Neutrophil (primary cell): Measurements from ENCODE around the gene SLC22A5.

ENCODE experiments used
- H3K27ac ChIP-seq: fragments of 200-600 bp; sonication (generic); 2 replicates; pipeline ENCODE4 v1.5.1; 2016; ENCODE audit warnings: mild to moderate bottlenecking, moderate library complexity
- H3K27me3 ChIP-seq: fragments of 200-600 bp; sonication (generic); 2 replicates; pipeline ENCODE4 v1.6.0; 2016; ENCODE audit warnings: mild to moderate bottlenecking
- H3K36me3 ChIP-seq: fragments of 200-600 bp; sonication (generic); 2 replicates; pipeline ENCODE4 v1.5.1; 2017
- H3K4me1 ChIP-seq, 2 experiments: fragments of 200-600 bp in 1 of 2; sonication (generic) in 1 of 2; 1 replicate in 1 of 2; 2 replicates in 1 of 2; pipeline versions ENCODE4 v1.5.1 to v1.6.1; 2013 to 2016; ENCODE audit warnings: low read depth in 1 of 2, low read length in 1 of 2, mild to moderate bottlenecking in 1 of 2, moderate library complexity in 1 of 2; ENCODE audit not compliant: control insufficient read depth in 1 of 2, insufficient read depth in 1 of 2
- H3K4me3 ChIP-seq, 2 experiments: fragments of 200-600 bp in 1 of 2; sonication (generic) in 1 of 2; 1 replicate in 1 of 2; 2 replicates in 1 of 2; pipeline ENCODE4 v1.5.1; 2013 to 2016; ENCODE audit warnings: low read depth in 1 of 2, low read length in 1 of 2, mild to moderate bottlenecking in 1 of 2, moderate library complexity in 1 of 2
- H3K9me3 ChIP-seq: fragments of 200-600 bp; sonication (generic); 2 replicates; pipeline ENCODE4 v1.5.1; 2016
- TF ChIP-seq, protein P1 (sequence below): fragments of 200-600 bp; sonication (generic); IDR thresholded peaks from 2 replicates; pipeline ENCODE4 v1.5.1; 2016; ENCODE audit warnings: antibody characterized with exemption

SLC22A5 gene

GRCh38 chr5:132369474-132370180, at the start of gene SLC22A5:
SLC22A5 (plus strand) TSS chr5:132369710; CDS start chr5:132369973, 263 bp downstream.
- Histone ChIP-seq H3K36me3 (no peaks in the 10 kb centered on the region), H3K4me3 (peak within 1 kb of the TSS; percentile 68 to 85), H3K27ac (peak within 1 kb of the TSS; percentile 34), H3K27me3 (peaks cover 30% of the 10 kb centered on the region), H3K9me3 (no peaks in the 10 kb centered on the region), H3K4me1 (peaks cover 10 to 14% of the 10 kb centered on the region in 2 experiments)
- TF ChIP-seq, protein P1, sequence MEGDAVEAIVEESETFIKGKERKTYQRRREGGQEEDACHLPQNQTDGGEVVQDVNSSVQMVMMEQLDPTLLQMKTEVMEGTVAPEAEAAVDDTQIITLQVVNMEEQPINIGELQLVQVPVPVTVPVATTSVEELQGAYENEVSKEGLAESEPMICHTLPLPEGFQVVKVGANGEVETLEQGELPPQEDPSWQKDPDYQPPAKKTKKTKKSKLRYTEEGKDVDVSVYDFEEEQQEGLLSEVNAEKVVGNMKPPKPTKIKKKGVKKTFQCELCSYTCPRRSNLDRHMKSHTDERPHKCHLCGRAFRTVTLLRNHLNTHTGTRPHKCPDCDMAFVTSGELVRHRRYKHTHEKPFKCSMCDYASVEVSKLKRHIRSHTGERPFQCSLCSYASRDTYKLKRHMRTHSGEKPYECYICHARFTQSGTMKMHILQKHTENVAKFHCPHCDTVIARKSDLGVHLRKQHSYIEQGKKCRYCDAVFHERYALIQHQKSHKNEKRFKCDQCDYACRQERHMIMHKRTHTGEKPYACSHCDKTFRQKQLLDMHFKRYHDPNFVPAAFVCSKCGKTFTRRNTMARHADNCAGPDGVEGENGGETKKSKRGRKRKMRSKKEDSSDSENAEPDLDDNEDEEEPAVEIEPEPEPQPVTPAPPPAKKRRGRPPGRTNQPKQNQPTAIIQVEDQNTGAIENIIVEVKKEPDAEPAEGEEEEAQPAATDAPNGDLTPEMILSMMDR = no peak

DNA sequence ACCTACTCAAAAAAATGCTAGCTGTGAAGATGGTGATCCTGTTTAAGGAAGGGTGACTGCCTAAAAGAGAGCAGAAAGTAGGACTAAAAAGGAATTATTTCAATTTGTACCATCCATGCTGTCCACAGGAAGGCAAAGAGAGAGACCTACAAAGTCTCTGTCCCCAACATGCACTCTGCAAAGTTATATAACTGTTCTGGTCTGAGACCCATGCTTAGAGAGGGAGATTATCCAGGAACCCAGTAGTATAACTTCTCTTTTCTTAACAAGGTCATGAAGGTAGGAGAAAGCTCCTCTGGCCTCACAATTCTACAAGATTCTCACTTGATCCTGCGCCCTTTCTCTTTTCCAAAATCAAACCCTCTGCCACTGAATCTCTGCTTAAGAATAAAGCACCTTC, 49.5 kb upstream of the SLC22A5 start:
- no peak overlapping the region for H3K4me3 ChIP-seq
- no peak overlapping the region for H3K27ac ChIP-seq
- no peaks in the 10 kb centered on the region for H3K9me3 ChIP-seq
- H3K27me3 ChIP-seq = no peaks in the 10 kb centered on the region
- TF ChIP-seq, protein P1 = no peak
- peaks cover 83% of the 10 kb centered on the region for H3K36me3 ChIP-seq
- no peaks in the 10 kb centered on the region for H3K4me1 ChIP-seq

DNA sequence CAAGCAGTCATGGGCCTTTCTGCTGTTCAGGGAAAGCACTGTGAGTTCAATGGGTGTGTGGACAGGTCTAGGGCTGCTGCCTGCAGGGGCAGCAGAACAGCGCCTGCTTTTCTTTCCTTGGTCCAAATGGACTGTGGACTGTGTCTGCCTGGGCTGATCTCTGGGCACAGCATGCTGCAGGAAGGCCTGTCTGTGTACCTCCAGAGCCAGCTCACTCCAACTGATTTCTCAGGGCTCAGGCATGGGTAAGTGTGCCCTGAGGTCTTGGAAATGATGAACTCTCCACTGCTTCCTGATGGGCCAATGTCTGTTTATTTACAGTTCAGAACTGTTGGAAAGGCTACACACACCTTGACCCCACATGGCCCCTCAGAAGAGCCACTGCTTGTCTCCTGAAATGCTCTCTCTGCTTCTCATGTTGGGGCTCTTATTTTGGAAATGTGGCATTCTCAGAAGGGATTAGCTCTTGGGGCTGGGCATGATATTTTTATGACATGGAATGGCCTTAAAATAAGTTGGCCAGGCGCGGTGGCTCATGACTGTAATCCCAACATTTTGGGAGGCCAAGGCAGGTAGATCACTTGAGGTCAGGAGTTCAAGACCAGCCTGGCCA, 48.3 kb upstream of the SLC22A5 start:
- TF ChIP-seq, protein P1 = no peak
- Histone ChIP-seq H3K9me3 (no peaks in the 10 kb centered on the region), H3K36me3 (peaks cover 82% of the 10 kb centered on the region), H3K27ac (no peak overlapping the region), H3K4me3 (no peak overlapping the region), H3K27me3 (no peaks in the 10 kb centered on the region), H3K4me1 (no peaks in the 10 kb centered on the region)

- Histone ChIP-seq H3K27ac (no peak overlapping the region), H3K36me3 (peaks cover 78% of the 10 kb centered on the region), H3K4me3 (no peak overlapping the region), H3K4me1 (no peaks in the 10 kb centered on the region), H3K9me3 (no peaks in the 10 kb centered on the region), H3K27me3 (no peaks in the 10 kb centered on the region)
- TF ChIP-seq, protein P1 = no peak
Measured at GRCh38 chr5:132322266-132322665, 47.2 kb upstream of the SLC22A5 start.

DNA sequence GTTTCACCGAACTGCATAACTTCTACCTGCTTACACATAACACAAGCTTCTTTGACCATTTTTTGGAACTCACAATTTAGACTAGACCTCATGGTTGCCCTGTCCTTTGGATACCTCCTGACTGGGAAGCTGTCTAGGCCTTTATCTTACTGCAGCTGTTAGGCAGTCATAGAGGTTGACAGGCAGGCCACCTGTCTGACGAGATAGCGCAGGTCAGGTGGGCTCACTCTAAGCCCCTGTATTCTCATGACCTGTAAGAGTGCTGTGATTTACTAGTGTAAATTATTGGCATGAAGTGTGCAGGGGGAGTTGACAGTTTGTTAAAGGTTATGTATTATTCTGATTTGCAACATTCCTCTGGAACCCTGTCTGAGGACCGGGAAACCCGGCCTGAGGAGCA, 46.3 kb upstream of the SLC22A5 start:
- H3K4me3 ChIP-seq = no peak overlapping the region
- no peaks in the 10 kb centered on the region for H3K9me3 ChIP-seq
- H3K27me3 ChIP-seq = no peaks in the 10 kb centered on the region
- H3K36me3 ChIP-seq = peaks cover 81% of the 10 kb centered on the region
- TF ChIP-seq, protein P1 = no peak
- H3K27ac ChIP-seq = no peak overlapping the region
- H3K4me1 ChIP-seq = no peaks in the 10 kb centered on the region
